NCI-H146 (cell line): Measurements from ENCODE around the gene SLC35F6.
"Not testable (repeated sequence)": the region's sequence is repeated elsewhere in the genome, so short reads cannot be mapped to it uniquely, and the experiment has no call there.

ENCODE experiments used
- DNase-seq: peaks from one replicate; lab custom pipeline; 2025; lab: John Stamatoyannopoulos, UW

Gene SLC35F6

GRCh38 chr2:26756337-26756736 is 7.7 kb upstream of the SLC35F6 start:
- no peak for DNase-seq

GRCh38 chr2:26757873-26758789 is 6.0 kb upstream of the SLC35F6 start:
- DNase-seq: no peak

- DNase-seq: no peak
Measured at GRCh38 chr2:26758790-26759321, 5.2 kb upstream of the SLC35F6 start.

- no peak for DNase-seq
Measured at GRCh38 chr2:26759845-26760244, 4.2 kb upstream of the SLC35F6 start.

GRCh38 chr2:26760991-26761390 is 3.1 kb upstream of the SLC35F6 start:
- not testable (repeated sequence) for DNase-seq

- no peak for DNase-seq
Measured at GRCh38 chr2:26763019-26763418, 1.1 kb upstream of the SLC35F6 start.

- no peak for DNase-seq
Measured at GRCh38 chr2:26764906-26765305, 822 bp downstream of the SLC35F6 start.

GRCh38 chr2:26765475-26766200 is 1.6 kb downstream of the SLC35F6 start:
- no peak for DNase-seq

- no peak for DNase-seq
Measured at GRCh38 chr2:26767129-26767528, 3.0 kb downstream of the SLC35F6 start.

- no peak for DNase-seq
Measured at GRCh38 chr2:26767894-26768487, 3.9 kb downstream of the SLC35F6 start.

GRCh38 chr2:26768759-26769088 is 4.6 kb downstream of the SLC35F6 start:
- no peak for DNase-seq

- no peak for DNase-seq
Measured at GRCh38 chr2:26769089-26769761, 5.1 kb downstream of the SLC35F6 start.

GRCh38 chr2:26770986-26771586 is 7.0 kb downstream of the SLC35F6 start:
- DNase-seq: no peak

- DNase-seq: no peak
Measured at GRCh38 chr2:26772064-26773001, 8.2 kb downstream of the SLC35F6 start.

GRCh38 chr2:26776195-26776800 is 12.2 kb downstream of the SLC35F6 start:
- no peak for DNase-seq

GRCh38 chr2:26778098-26778497 is 14.0 kb downstream of the SLC35F6 start:
- DNase-seq: no peak

- no peak for DNase-seq
Measured at GRCh38 chr2:26778507-26778906, 14.4 kb downstream of the SLC35F6 start.

- no peak for DNase-seq
Measured at GRCh38 chr2:26780203-26780760, 16.2 kb downstream of the SLC35F6 start.

- no peak for DNase-seq
Measured at GRCh38 chr2:26782876-26783704, 19.0 kb downstream of the SLC35F6 start.
